Astrocyte (in vitro differentiated cells and primary cell): ENCODE measurements around the gene SLC12A8. TPM values are rescaled to one million over a fixed set of nuclear protein-coding genes. Genes with fewer than 3 reads are reported as not detected.

Experiments used
- DNase-seq: peaks from one replicate; pipeline ENCODE4 v3.0.0-alpha.2; 2010; ENCODE audit warnings: low read depth
- FAIRE-seq: peaks from 2 replicates; lab custom pipeline; 2011; peaks lifted over from hg19 to GRCh38; lab: Jason Lieb, UNC
- H2AFZ ChIP-seq: 2 replicates; pipeline ENCODE4 v1.6.0; 2012; ENCODE audit warnings: low read depth, low read length, inconsistent platforms
- H3K27ac ChIP-seq: 2 replicates; pipeline ENCODE4 v1.5.1; 2011; ENCODE audit warnings: low read depth, low read length, inconsistent platforms
- H3K27me3 ChIP-seq: 2 replicates; pipeline ENCODE4 v1.6.0; 2011; ENCODE audit warnings: low read length, inconsistent platforms; ENCODE audit not compliant: insufficient read depth
- H3K36me3 ChIP-seq: 2 replicates; pipeline ENCODE4 v1.5.1; 2011; ENCODE audit warnings: low read length, inconsistent platforms; ENCODE audit not compliant: insufficient read depth
- H3K4me1 ChIP-seq: 2 replicates; pipeline ENCODE4 v1.5.1; 2011; ENCODE audit warnings: low read length, inconsistent platforms; ENCODE audit not compliant: insufficient read depth
- H3K4me2 ChIP-seq: 2 replicates; pipeline ENCODE4 v1.6.0; 2012; ENCODE audit warnings: low read length, inconsistent platforms
- H3K4me3 ChIP-seq: 2 replicates; pipeline ENCODE4 v1.5.1; 2011; ENCODE audit warnings: low read depth, mild to moderate bottlenecking, low read length, inconsistent platforms; ENCODE audit not compliant: insufficient read depth
- H3K79me2 ChIP-seq: 2 replicates; pipeline ENCODE4 v1.6.0; 2012; ENCODE audit warnings: mild to moderate bottlenecking, low read length, inconsistent platforms; ENCODE audit not compliant: insufficient read depth
- H3K9ac ChIP-seq: 2 replicates; pipeline ENCODE4 v1.6.0; 2012; ENCODE audit warnings: mild to moderate bottlenecking, low read length, inconsistent platforms
- H3K9me3 ChIP-seq: 2 replicates; pipeline ENCODE4 v1.5.1; 2012; ENCODE audit warnings: low read depth, mild to moderate bottlenecking, low read length, inconsistent platforms; ENCODE audit not compliant: insufficient read depth
- H4K20me1 ChIP-seq: 2 replicates; pipeline ENCODE4 v1.6.0; 2012; ENCODE audit warnings: low read length, inconsistent platforms; ENCODE audit not compliant: insufficient read depth
- H3K27ac Mint-ChIP-seq: one replicate; pipeline ENCODE4 v1.8.0; 2021; ENCODE audit warnings: mild to moderate bottlenecking, mixed read lengths; ENCODE audit not compliant: unreplicated experiment
- H3K27me3 Mint-ChIP-seq: one replicate; pipeline ENCODE4 v1.8.0; 2021; ENCODE audit warnings: low read depth, mixed read lengths; ENCODE audit not compliant: unreplicated experiment
- H3K36me3 Mint-ChIP-seq: one replicate; pipeline ENCODE4 v1.8.0; 2021; ENCODE audit warnings: low read depth, mixed read lengths; ENCODE audit not compliant: unreplicated experiment
- H3K4me1 Mint-ChIP-seq: one replicate; pipeline ENCODE4 v1.8.0; 2021; ENCODE audit warnings: low read depth, mixed read lengths; ENCODE audit not compliant: unreplicated experiment
- H3K4me3 Mint-ChIP-seq: one replicate; pipeline ENCODE4 v1.8.0; 2021; ENCODE audit warnings: mild to moderate bottlenecking, moderate library complexity, mixed read lengths; ENCODE audit not compliant: unreplicated experiment
- H3K9me3 Mint-ChIP-seq: one replicate; pipeline ENCODE4 v1.8.0; 2021; ENCODE audit warnings: mild to moderate bottlenecking, mixed read lengths; ENCODE audit not compliant: unreplicated experiment
- CTCF ChIP-seq: IDR thresholded peaks from 2 replicates; pipeline ENCODE4 v1.5.1; 2011; ENCODE audit warnings: low read depth, mild to moderate bottlenecking, inconsistent platforms, low read length, moderate library complexity; ENCODE audit not compliant: insufficient read depth
- EZH2 ChIP-seq: IDR thresholded peaks from 2 replicates; pipeline ENCODE4 v1.6.1; 2012; ENCODE audit warnings: mild to moderate bottlenecking, low read length, inconsistent platforms; ENCODE audit not compliant: insufficient read depth
- total RNA-seq: library from RNA; stranded (reverse); gene quantifications from 2 replicates; pipeline ENCODE4 v1.2.1, GENCODE V29; 2021

SLC12A8 gene
- total RNA-seq, 1 donor from 2014 or later, result 4.2 TPM

GRCh38 chr3:125165189-125165947 lies 47.2 kb downstream of the SLC12A8 start:
- no peak overlapping the region for H3K9ac ChIP-seq
- FAIRE-seq, result no peak
- H3K4me2 ChIP-seq, result no peak overlapping the region
- Mint-ChIP-seq H3K27me3 (peaks cover 31% of the 10 kb centered on the region), H3K4me1 (no peaks in the 10 kb centered on the region), H3K27ac (no peak overlapping the region), H3K36me3 (no peaks in the 10 kb centered on the region), H3K9me3 (no peaks in the 10 kb centered on the region), H3K4me3 (no peak overlapping the region)
- peaks cover 9% of the 10 kb centered on the region for H3K4me1 ChIP-seq
- no peaks in the 10 kb centered on the region for H3K79me2 ChIP-seq
- H2AFZ ChIP-seq, result peak overlapping the region; percentile 61
- TF ChIP-seq EZH2, result no peak
- peak; percentile 58 for TF ChIP-seq CTCF
- no peaks in the 10 kb centered on the region for H3K9me3 ChIP-seq
- no peak overlapping the region for H3K27ac ChIP-seq
- H3K27me3 ChIP-seq, result no peaks in the 10 kb centered on the region
- H3K36me3 ChIP-seq, result no peaks in the 10 kb centered on the region
- no peak overlapping the region for H3K4me3 ChIP-seq
- H4K20me1 ChIP-seq, result no peaks in the 10 kb centered on the region
- DNase-seq, result no peak

- H3K27ac ChIP-seq, result no peak overlapping the region
- peaks cover 9% of the 10 kb centered on the region for H3K4me1 ChIP-seq
- no peaks in the 10 kb centered on the region for H4K20me1 ChIP-seq
- Mint-ChIP-seq H3K9me3 (no peaks in the 10 kb centered on the region), H3K27ac (no peak overlapping the region), H3K36me3 (no peaks in the 10 kb centered on the region), H3K4me3 (no peak overlapping the region), H3K27me3 (peaks cover 27% of the 10 kb centered on the region), H3K4me1 (no peaks in the 10 kb centered on the region)
- H3K79me2 ChIP-seq, result no peaks in the 10 kb centered on the region
- H3K36me3 ChIP-seq, result no peaks in the 10 kb centered on the region
- no peak for FAIRE-seq
- no peak for DNase-seq
- no peaks in the 10 kb centered on the region for H3K9me3 ChIP-seq
- no peak overlapping the region for H3K9ac ChIP-seq
- H3K4me3 ChIP-seq, result no peak overlapping the region
- H3K27me3 ChIP-seq, result no peaks in the 10 kb centered on the region
- TF ChIP-seq CTCF (no peak), EZH2 (no peak)
- H2AFZ ChIP-seq, result no peak overlapping the region
- no peak overlapping the region for H3K4me2 ChIP-seq
Measured at GRCh38 chr3:125163739-125164601, 48.6 kb downstream of the SLC12A8 start.
